GM18909 (cell line): ENCODE results near the gene PTGER3.
"Not testable (repeated sequence)": the region's sequence is repeated elsewhere in the genome, so short reads cannot be mapped to it uniquely, and the experiment has no call there.

Source experiments
- ATAC-seq: cut with Tn5 transposase; IDR thresholded peaks from one replicate; pipeline ENCODE4 v1.9.1; 2021; ENCODE audit warnings: mild to moderate bottlenecking; ENCODE audit not compliant: unreplicated experiment, poor library complexity

PTGER3 gene

DNA sequence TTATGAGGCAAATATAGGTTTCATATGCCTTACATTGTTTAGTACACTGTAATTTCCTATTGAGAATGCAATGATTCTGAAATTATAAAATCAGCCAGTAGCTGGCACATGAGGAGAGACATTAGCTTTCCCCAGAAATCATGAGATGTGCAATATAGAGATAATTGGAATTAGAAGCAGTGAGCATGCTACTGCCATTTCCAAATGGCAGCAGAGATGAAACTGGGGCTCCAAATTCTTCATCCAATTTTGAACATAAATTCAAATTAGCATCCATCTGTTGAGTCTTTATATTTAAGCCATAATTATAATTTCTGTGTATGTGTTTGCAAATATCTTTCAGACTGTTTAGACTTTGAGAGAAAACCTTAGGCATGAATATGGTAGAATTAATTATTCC, 28.8 kb downstream of the PTGER3 start:
- ATAC-seq, result no peak

DNA sequence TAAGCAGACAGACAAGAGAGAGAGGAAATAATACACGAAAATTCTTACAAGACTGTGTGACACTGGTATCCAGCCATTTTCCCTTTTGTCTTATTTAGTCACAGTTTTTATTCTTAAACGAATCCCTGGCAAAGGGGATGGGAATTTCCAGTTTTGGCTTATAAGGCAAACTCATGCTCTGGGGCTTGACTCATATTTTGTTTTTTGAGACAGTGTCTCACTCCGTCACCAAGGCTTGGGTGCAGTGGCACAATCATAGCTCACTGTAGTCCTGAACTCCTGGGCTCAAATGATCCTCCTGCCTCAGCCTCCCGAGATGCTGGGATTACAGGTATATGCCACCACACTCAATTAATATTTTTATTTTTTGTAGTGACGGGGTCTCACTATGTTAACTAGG, 31.9 kb downstream of the PTGER3 start:
- no peak for ATAC-seq

DNA sequence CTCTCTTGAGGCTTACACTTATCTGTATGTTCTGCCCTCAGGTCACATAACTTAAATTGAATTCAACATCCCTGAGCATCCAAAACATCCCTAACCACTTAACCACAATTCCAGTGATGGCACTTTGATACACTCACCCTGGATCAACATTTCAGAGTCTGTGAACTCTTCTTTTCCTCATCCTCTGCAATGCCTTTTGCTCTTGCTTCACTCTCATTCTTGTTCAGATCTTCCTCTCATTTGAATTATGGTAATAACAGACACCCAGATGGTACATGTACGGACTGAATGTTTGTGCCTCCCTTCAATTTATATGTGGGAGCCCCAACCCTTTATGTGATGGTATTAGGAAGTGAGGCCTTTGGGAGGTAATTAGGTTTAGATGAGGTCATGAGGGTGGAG, 33.4 kb downstream of the PTGER3 start:
- ATAC-seq, result no peak

DNA sequence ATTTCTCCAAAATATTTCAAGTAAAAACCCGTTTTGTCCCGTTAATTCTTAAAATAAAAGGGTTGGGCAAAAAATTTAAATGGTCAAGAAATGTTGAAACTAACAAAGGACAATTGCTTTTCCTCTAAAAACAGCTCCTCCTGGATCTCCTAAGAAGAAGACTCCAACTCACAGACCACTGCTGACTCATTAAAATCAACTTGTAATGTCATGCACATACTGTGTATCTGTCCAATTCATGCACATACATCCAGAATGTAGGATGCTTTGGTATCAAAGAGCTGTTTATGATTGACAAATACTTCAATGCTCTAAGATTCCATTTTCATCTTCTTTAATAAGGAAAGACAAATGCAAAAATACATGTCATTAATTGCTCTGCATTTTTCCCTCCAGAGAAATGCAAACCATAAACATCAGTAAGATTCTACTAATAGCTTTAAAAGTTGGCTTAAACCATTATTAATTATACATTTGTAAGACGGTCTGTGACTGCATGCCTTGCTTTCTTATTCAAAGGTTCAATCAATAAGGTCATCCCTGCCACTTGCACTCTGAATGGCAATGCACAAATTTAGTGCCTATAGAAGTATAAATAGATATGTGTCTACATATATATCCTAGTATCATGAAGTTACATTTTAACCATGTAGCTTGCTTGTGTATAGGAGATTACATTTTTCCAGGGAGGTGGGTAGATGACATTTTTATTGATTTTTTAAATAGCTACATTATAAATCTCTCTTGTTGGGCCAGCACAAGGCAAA, 44.7 kb downstream of the PTGER3 start:
- no peak for ATAC-seq

DNA sequence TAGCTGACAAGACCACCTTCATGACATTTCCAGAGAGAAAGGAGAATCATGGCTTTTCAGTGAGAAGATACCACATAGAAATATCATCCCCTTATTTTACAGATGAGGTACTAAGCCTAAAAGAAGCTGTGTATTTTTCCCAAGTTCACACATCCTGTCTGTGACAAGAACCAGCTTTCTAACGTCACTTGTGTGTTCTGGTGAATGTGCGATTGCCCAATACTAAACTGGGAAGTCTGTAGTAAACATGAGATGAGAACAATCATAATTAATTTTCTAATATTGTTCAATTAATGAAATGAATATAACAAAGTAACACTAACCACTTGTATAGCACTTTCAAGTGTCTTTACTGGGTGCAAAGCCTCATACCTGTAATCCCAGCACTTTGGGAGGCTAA, 46.0 kb downstream of the PTGER3 start:
- ATAC-seq, result no peak

DNA sequence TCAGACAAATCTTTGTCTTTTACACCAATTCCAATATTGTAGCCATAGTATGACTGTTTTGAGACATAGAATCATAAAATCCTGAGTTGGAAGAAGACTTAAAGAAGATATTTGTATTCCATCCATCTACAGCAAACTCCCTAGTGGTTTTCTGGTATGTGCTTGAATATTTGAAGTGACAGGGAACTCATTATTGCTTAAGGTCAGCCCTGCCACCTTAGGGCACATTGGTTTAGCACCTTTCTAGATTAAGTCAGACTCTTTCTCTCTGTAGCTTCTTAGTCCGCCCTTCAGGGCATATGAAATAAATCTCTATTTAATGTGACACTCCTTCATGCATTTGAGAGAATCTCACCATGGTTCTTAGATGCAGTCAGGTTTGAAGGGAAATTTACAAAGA, 49.8 kb downstream of the PTGER3 start:
- ATAC-seq, result no peak

DNA sequence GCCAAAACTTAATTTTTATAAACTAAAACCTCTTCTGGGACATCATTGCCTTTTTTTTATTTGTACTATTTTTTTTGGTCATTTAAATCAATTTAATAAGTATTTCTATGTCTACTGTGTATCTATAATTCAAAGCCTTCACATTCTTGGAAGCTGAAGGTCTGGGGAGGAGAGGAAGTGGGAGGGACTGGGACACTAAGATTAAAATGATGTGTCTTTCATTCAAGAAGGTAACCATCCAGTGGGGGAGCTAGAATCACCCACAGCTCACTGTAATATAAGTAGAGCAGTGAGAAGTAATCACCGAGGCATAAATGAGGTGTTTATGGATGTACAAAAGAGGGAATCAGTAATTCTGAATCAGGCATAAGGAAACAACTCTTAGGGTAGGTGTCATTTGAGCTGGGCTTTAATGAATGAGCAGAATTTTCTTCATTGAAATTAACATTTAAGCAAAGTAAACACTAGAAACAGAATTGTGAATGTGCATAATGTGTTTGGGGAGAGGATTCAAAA, 52.8 kb downstream of the PTGER3 start:
- ATAC-seq, result no peak

DNA sequence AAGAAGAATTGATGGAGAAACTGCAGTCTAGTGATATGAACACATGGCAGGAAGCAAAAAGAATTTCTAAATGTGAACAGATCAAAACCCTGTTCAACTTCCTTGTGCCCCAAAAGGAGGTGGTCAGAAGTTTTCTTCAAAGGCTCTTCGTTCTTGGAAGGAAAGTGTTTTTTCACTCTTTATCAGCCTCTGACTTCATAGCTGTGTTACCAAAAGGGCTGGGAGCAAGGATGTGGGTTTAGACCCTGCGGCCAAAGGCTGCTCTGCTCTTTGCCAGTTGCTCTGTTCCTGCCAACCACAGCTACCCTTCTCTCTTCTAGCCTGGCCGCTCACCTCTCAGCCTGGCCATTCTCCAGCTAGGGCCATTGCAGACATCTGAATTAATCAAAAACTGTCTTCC, 53.8 kb downstream of the PTGER3 start:
- no peak for ATAC-seq

DNA sequence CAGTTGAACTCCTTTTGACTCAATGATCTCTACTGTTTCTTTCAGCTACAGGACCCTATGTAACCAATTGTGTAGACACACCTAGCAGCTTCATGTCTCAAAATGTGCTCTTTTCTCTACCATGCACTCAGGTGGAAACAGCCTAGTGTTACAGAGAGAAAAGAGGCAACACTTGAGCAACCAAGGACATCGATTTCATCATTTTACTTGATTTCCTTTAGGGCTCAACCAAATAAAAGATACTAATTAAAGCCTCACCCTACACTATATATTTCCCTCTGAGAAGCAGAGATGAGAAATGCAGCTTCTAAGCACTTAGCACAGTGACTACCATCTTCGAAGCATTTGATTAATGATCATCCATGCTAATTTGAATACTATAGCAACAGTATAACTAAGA, 55.1 kb downstream of the PTGER3 start:
- no peak for ATAC-seq

DNA sequence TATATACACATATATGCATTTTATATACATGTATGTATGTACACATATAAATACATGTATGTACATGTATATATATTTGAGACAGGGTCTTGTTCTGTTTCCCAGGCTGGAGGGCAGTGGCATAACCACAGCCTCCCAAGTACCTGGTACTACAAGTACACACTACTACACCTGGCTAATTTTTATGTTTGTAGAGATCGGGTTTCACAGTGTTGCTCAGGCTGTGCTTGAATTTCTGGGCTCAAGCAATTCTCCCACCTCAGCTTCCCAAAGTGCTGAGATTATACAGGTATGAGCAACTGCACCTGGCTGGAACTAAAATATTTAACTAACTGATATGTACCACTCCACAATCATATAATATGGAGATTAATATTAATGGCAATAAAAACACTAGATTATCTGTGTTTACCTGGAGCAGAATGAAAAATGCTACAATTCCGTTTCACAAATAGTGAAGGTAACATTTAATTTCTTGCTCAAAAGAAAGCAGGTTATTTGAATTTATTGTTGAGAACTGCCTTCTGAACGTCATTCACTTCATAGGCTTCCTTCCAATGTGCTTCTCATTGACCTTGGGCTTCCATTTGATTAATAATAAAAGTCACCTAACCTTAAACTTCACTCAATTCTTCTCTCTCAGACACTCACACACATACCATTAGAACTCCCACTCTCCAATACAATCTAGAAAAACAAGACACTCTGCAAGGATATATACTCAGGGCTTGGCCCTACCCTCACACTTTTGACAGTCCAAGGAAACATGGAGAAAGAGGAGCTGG, 57.0 kb downstream of the PTGER3 start:
- no peak for ATAC-seq

DNA sequence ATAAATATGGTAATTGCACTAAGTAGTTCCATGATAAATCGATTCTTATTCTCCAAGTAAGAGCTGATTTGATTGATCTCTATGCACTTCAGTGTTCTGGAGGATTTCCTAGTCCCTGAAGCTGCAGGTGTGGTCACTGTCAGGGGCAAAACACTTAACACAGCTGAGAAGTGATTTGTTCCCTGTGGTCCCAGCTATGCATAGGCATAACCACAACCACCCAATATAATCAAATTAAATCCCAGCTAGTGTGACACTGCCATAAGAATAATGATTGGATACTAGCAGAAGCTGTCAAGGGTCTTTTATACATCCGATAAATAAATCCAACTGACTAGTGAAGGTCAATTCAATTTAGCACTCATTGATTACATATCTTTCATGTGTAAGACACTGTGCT, 60.1 kb downstream of the PTGER3 start:
- no peak for ATAC-seq

DNA sequence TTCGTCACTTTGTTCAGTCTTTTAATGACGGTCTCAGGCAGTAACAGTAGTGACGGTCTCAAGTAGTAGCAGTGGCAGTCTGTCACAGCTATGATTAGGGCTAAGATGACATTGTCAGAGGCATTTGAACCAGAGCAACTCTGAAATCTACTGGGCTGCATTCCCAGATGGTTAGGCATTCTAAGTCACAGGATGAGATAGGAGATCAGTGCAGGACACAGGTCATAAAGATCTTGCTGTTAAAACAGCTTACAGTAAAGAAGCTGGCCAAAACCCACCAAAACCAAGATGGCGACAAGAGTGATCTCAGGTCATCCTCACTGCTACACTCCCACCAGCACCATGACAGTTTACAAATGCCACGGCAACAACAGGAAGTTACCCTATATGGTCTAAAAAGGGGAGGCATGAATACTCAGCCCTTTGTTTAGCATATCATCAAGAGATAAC, 61.8 kb downstream of the PTGER3 start:
- not testable (repeated sequence) for ATAC-seq

DNA sequence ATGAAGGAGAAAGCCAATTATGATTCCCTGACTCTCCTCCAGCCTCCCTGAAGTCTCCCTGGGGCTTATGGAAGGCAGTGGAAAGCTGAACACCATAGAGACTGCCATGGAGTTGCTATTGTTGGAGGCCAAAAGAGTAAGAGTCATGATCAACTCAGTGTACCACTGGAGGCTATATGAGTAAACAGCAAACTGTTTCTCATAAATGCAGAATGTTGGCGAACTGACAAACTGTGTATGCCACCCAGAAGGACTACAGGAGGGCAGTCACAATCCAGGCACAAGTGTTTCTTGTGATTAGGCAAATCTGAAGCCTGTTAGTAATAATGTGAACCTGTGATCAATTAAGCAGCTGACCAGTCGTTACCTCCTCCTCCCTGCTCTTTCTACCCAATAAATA, 62.3 kb downstream of the PTGER3 start:
- not testable (repeated sequence) for ATAC-seq

DNA sequence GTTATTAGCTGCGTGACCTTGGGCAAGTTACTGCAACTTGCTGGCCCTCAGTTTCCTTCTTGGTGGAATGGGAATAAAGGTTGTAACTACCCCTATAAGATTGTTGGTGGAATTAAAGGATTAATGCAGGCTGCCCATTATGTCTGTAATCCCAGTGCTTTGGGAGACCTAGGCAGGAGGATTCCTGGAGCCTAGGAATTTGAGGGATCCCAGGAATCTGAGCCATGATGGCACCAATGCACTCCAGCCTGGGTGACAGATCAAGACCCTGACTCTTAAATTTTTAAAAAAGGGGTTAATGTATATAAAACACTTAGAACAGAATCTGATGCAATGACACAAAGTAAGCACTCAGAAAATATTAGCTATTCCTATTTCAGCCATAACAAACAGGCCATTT, 67.3 kb downstream of the PTGER3 start:
- ATAC-seq, result no peak

DNA sequence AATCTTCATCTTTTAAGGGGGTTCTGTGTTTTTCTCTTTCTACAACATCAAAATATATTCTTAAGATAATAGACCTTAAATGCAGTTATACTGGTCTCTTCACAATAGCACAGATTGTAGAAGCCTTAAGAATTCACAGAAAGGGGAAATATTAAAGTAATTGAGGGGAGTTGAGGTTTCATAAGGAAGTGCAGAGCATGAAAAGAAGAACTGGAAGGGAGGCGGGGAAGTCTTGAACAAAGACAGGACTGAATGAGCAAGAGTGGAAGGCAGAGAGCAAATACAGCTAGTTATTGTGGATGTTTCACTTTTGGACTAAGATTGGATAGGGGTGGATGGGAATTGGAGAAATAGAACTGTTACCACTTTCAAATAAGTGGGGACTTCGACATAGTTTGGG, 67.7 kb downstream of the PTGER3 start:
- ATAC-seq, result no peak

DNA sequence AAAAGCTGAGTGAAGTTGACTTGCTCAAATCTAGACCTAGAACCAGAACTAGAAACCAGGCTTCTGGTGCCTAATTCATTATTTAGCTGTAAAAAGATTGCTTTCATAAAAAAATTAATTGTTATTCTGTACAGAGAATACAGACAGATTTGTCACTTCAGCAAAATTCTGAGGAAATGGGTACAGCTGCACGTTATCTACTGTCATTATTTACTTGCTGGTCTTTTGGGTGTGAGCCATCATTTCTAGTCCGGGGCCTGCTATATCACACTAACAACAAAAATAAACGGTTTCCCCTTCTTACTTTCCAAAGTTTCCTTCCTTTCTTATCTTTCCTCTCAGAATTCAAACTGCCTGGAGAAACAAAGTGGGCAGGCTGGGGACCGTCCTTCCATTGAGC, 68.3 kb downstream of the PTGER3 start:
- ATAC-seq, result no peak

DNA sequence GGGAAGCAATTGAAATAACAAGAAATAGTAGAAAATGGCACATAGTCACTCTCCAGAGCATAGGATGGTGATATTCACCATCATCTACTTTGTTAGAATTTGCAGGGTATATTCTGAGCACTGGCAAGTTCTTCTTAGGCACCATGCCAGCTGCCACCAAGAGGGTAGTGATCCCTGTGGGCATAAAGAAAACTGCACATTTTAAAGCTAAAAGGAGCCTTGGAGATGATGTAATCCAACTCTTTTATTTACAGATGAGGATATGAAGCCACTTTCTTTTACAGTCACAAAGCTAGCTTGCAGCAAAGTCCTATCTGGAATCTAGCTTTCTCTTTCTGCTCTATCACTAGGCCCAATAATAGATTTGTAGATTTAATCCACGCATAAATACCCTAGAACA, 69.0 kb downstream of the PTGER3 start:
- ATAC-seq, result no peak

DNA sequence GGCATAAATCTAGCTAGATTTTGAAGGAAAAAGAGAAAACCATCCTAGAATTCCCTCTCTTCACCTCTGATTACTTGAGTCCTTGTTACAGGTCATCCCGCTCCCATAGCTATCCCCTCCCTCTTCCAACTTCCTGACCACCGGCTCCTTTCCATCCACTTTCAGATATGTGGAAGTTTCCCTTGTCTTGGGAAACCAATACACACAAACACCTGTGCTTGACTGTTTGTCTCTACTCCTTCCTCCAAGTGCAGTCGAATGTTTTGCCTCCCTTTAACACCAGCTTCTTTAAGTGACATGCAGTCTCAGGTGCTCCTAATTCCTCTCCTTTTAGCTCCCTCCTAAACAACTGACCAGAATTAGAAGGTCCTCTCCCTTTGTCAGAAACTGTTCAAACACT, 70.0 kb downstream of the PTGER3 start:
- no peak for ATAC-seq

DNA sequence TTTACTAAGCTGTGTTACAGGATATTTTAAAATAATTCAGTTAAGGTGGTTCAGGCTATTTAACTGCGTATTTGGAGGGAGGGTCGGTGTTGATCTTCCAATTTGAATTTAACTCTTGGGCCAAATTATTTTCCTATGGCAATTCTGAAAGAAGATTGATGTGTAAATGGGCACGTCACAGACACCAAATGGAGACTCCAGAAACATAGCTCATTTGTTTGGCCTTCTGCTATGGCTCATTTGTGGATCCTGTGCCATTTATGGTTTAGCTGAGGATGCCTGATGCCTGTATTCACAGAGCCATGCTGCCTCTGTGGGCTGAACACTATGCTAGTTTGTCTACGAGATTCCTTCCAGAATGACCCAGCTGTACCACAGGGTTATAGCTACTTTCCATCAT, 70.6 kb downstream of the PTGER3 start:
- ATAC-seq, result no peak

DNA sequence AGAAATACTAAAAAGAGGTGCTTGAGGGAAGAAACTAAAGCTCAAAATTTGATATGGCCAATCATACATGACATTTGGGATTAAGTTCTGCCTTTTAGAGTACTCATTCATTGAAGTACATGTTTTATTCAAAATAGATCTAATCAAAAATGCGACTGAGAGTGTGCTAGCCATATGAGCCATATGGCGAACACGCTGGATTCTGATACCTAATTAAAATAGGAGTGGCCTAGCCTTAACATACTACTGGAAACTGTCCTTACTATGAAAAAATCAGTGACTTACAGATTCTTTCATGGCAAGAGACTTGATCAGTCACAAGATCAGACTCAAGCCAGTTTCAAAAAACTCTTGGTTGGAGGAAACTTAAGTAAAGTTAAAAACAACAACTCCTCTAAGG, 73.9 kb downstream of the PTGER3 start:
- no peak for ATAC-seq

DNA sequence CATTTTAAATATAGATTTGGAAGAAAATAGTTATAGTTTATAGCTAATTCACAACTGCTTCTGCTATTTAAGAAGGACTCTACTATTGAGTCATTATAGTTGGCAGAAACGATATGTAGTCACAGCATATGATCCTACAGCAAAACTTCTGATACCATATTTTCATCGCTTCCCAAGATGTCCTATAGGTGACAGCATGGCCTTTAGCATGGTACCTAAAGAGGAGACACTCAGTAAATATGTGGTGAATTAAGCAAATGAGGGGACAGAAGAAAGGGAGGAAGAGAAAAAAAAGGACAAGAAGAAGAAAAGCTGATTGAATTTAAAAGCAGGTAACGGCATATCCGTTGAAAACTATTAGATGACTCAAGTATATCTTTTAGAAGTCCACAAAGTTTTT, 77.2 kb downstream of the PTGER3 start:
- ATAC-seq, result no peak
